ENCODE results near the gene RDH13.

- TF ChIP-seq CTCF (IDR thresholded peaks at IDR 0.05) (no peak), MAX (IDR thresholded peaks at IDR 0.05; ENCODE audit: low read depth) (no peak), REST (IDR thresholded peaks at IDR 0.05; ENCODE audit: low read depth, low read length) (no peak), MXI1 (IDR thresholded peaks at IDR 0.05; ENCODE audit: low read depth, low read length) (no peak)
These were observed 14.5 kb downstream of the RDH13 start for GRCh38 chr19:55048446-55048845.
